ENCODE measurements around the gene ZNRF4.

DNA sequence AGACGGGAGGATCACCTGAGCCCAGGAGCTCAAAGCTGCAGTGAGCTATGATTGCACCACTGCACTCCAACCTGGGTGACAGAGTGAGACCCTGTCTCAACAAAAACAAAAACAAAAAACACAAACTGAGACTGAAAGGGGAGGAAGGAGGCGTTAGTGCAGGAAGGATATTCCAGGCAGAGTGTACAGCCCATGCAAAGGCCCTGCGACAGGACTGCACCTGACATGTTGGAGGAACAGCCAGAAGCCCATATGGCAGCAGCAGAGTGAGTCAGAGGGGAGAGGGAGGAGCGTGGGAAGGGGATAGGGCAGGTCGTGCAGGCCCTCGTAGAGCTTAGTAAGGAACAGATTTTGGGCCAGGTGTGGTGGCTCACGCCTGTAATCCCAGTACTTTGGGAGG, 3.2 kb downstream of the ZNRF4 start:
- TF ChIP-seq, protein P1, sequence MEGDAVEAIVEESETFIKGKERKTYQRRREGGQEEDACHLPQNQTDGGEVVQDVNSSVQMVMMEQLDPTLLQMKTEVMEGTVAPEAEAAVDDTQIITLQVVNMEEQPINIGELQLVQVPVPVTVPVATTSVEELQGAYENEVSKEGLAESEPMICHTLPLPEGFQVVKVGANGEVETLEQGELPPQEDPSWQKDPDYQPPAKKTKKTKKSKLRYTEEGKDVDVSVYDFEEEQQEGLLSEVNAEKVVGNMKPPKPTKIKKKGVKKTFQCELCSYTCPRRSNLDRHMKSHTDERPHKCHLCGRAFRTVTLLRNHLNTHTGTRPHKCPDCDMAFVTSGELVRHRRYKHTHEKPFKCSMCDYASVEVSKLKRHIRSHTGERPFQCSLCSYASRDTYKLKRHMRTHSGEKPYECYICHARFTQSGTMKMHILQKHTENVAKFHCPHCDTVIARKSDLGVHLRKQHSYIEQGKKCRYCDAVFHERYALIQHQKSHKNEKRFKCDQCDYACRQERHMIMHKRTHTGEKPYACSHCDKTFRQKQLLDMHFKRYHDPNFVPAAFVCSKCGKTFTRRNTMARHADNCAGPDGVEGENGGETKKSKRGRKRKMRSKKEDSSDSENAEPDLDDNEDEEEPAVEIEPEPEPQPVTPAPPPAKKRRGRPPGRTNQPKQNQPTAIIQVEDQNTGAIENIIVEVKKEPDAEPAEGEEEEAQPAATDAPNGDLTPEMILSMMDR (IDR thresholded peaks at IDR 0.05), result no peak
- no peak for TF ChIP-seq POLR2A (IDR thresholded peaks at IDR 0.05)

All from lower leg skin (tissue), 3 donors.